Measurements from ENCODE around the gene ANO3.

DNA sequence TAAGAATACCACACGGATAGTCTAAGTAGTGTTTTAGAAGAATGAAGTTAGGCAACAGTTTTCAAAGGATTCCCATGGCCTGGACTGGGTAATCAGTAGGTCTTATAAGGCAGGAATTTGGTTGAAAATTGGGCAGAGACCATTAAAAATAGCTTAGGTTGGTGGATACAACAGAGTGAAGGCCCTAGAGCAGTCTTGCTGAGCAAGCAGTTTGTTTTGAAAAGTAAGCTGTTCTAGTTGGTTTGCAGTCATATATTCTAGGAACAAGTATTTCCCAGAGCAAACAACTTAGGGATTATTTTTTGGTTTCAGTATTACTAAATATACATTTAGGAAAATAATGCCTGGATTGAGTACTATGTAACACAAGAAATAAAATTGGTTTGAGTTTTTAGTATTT is 175.3 kb downstream of the ANO3 start:
- TF ChIP-seq, protein P1, sequence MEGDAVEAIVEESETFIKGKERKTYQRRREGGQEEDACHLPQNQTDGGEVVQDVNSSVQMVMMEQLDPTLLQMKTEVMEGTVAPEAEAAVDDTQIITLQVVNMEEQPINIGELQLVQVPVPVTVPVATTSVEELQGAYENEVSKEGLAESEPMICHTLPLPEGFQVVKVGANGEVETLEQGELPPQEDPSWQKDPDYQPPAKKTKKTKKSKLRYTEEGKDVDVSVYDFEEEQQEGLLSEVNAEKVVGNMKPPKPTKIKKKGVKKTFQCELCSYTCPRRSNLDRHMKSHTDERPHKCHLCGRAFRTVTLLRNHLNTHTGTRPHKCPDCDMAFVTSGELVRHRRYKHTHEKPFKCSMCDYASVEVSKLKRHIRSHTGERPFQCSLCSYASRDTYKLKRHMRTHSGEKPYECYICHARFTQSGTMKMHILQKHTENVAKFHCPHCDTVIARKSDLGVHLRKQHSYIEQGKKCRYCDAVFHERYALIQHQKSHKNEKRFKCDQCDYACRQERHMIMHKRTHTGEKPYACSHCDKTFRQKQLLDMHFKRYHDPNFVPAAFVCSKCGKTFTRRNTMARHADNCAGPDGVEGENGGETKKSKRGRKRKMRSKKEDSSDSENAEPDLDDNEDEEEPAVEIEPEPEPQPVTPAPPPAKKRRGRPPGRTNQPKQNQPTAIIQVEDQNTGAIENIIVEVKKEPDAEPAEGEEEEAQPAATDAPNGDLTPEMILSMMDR (conservative IDR thresholded peaks at IDR 0.05; ENCODE audit: low read depth, low read length), result no peak
- TF ChIP-seq RCOR1 (IDR thresholded peaks at IDR 0.05; ENCODE audit: insufficient replicate concordance, low read length), result no peak
- no peak for TF ChIP-seq POLR2A (IDR thresholded peaks at IDR 0.05; ENCODE audit: low read depth, low read length)
- no peak for TF ChIP-seq CHD1 (IDR thresholded peaks at IDR 0.05; ENCODE audit: low read depth, low read length)
- no peak for TF ChIP-seq RAD21 (IDR thresholded peaks at IDR 0.05; ENCODE audit: low read length)
- no peak for TF ChIP-seq MAZ (IDR thresholded peaks at IDR 0.05; ENCODE audit: borderline replicate concordance, low read depth, low read length)
- no peak for TF ChIP-seq MXI1 (IDR thresholded peaks at IDR 0.05; ENCODE audit: borderline replicate concordance, low read depth, low read length)
- TF ChIP-seq, protein P2, sequence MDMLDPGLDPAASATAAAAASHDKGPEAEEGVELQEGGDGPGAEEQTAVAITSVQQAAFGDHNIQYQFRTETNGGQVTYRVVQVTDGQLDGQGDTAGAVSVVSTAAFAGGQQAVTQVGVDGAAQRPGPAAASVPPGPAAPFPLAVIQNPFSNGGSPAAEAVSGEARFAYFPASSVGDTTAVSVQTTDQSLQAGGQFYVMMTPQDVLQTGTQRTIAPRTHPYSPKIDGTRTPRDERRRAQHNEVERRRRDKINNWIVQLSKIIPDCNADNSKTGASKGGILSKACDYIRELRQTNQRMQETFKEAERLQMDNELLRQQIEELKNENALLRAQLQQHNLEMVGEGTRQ (IDR thresholded peaks at IDR 0.05; ENCODE audit: low read depth, low read length), result no peak
